ENCODE data around the gene HIPK2.

Gene HIPK2

DNA sequence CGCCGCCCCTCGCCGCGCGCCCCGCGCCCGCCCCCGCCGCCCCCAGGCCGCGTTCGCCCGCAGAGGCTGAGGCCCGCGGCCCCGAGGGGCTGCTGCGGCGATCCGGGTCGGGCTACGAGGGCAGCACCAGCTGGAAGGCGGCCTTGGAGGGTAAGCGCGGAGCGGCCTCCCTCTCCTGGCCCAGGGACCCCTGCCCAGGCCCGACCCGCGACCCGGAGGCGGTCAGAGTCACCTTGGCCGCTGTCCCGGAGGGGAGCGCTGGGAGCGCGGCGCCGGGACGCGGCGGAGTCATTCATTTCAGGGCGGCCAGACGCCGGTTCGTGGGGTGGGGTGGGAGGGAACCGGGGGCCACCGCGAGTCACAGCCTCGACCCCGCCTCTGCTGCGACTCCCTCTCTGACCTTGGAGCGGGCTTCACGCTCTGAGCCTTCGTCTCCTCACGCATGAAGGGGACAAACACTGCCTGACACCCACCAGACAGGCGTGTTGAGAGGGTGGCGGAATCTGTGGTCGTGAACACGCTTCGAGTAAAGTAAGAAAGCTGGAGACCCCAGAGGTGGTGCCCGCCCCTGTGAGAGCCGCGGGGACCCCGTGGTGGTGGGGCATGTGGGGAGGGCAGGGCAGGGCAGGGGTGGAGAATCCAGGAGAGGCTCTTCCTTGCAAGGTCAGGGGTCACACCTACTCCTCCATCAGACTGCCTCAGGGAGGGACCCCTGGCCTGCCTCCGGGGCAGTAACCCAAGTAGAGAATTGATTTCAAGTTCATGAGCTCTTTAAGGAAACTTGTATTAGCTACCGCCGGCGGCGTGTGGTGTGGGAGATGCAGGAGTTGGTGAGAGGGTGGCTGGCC lies 253.6 kb downstream of the HIPK2 start:
- no peak for DNase-seq

DNA sequence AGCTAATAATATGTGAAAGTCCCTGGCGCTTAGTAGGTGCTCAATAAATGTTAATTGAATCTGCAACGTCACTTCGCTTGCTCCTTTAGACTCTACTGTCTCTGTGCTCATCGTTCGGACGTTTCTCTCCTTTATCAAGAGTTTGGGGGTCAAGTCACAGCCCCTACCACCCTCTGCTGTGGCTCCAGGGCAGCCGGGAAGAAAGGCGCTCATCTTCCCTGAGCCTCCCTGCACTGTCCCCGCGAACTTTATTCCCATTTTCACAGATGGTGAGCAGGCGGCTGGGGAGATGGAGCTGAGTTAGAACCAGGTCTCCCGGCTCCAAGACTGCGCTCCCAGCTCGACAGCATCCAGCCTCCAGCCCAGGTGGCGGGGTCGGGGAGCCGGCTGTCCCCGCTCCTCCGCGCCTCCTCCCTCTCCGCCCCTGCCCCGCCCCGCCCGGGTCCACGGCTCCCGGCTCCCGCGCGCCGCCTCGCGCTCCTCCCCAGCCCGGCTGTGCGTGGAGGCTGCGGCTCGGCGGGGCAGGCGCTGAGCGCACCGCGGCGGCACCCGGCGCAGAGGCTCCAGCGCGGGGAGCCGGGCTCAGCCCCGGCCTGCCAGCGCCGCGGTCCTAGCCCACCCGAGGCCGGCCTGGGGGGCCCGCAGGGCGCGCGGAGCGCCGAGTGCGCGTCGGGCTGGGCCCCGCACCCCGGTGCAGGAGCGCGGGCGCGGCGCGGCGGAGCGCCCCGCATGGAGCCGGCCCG lies 254.4 kb downstream of the HIPK2 start, which contains the start of gene CLEC2L:
Gene CLEC2L, plus strand, starts transcription at position 487 of the 743 bp plus-strand sequence. Its CDS starts 243 bp downstream, at position 730.
- DNase-seq, result no peak

DNA sequence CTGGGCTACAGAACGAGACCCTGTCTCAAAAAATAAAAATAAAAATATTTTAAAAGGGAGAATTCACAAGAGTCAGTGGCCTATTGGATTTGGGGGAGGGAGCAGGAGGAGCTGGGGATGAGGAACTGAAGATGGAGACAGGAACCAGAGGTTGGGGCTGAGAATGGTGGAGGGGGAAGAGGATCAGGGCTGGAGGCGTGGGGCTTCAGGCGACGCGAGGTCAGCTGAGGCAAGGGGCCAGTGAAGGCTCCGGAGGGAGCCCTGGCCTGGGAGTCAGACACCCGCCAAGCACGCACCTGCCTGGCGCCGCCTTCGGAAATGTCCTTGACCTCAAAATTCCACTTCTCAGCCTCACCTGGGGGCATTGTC lies 255.0 kb downstream of the HIPK2 start:
- no peak for DNase-seq

DNA sequence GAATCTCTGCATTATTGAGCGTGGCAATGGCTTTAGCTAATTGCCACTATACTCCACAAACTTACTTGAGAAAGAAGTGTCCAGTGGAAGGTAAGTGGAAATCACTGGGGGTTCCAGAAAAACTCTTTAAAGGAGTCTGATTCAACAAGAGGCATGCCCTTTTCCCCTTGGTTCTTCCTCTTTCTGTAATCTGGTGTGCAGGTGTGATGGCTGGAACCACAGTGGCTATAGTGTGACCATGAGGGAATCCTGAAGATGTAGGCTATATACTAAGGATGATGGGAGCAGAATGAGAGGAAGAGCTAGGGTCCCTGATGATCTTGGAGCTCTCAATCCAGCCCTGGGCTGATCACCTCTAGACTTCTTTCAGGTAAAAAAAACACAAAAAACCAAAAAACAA lies 256.4 kb downstream of the HIPK2 start:
- DNase-seq, result no peak

DNA sequence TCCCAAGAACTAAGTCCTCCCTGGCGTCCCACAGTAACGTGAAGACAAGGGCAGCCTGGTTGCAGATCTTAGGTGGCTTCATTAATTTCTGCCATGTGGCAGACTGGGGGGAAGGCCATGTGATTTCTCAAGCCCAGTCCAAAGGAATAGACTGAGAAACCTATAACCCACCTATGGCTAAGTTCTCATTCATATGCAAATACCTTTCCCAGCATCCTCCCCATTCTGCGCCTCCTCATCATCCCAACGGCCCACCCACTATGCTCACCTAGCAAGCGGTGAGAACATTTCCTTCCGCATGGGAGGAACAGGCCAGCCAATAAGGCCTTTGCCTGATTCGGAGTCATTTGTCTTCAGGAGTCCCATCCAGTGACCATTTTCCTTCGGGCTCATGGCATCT lies 262.5 kb downstream of the HIPK2 start:
- DNase-seq, result no peak
